Pancreas (tissue), 10 donors: ENCODE data around the gene TECRL. TPM values are rescaled to one million over a fixed set of nuclear protein-coding genes. Genes with fewer than 3 reads are reported as not detected.

ENCODE experiments used
- ATAC-seq, 4 donors: fragments of 200-7000 bp; cut with Tn5 transposase; one replicate each; pipeline versions ENCODE4 v1.8.0 to v1.9.1; 2020; ENCODE audit warnings: mild to moderate bottlenecking in 4 of 4, moderate library complexity in 4 of 4
- DNase-seq, 6 donors: peaks; one replicate each; pipeline ENCODE4 v3.0.0-alpha.2; 2020
- FAIRE-seq: peaks from 2 replicates; lab custom pipeline; 2012; peaks lifted over from hg19 to GRCh38; lab: Jason Lieb, UNC
- H3K27ac ChIP-seq, 4 donors: fragments of 200-600 bp; sonication (generic); 1 replicate in 3 of 4; 2 replicates in 1 of 4; pipeline versions ENCODE4 v1.5.0 to v1.8.0; 2020
- H3K27me3 ChIP-seq, 4 donors: fragments of 200-600 bp; one replicate each; pipeline ENCODE4 v1.8.0; 2021
- H3K36me3 ChIP-seq, 3 donors: fragments of 200-600 bp; sonication (generic) in 1 of 3; one replicate each; pipeline versions ENCODE4 v1.5.0 to v1.8.0; 2020 to 2021
- H3K4me1 ChIP-seq, 3 donors: fragments of 200-600 bp; one replicate each; pipeline ENCODE4 v1.8.0; 2021
- H3K4me3 ChIP-seq, 4 donors: fragments of 200-600 bp; sonication (generic) in 2 of 4; one replicate each; pipeline versions ENCODE4 v1.5.0 to v1.8.0; 2020 to 2021
- H3K9me3 ChIP-seq, 4 donors: fragments of 200-600 bp; one replicate each; pipeline ENCODE4 v1.8.0; 2021
- WGBS, 2 donors: extraction: QIAGEN DNeasy Blood & Tissue Kit; methylation state at CpG; one replicate each; pipeline ENCODE4 v1.1.7; 2013; 5-methylcytosine and 5-hydroxymethylcytosine counted together
- intact Hi-C, 3 donors: fragments of 100-400 bp; cut with DNase I; formaldehyde crosslinking; loops; one replicate each; pipeline versions ENCODE4 v1.11.1 to v1.14.2; 2022
- polyA plus RNA-seq, 2 donors: library from polyadenylated mRNA; stranded (reverse); fragments of 200-250 nt; gene quantifications; one replicate each; pipeline ENCODE4 v1.2.3, GENCODE V29; 2013
- total RNA-seq, 6 donors: library from RNA; stranded (reverse); fragmentation: NEBNext Ultra II Directional in 4 of 6; extraction: Animal tissue kit (Norgen Biotek cat#: 25700) in 4 of 6; gene quantifications; one replicate each; pipeline versions ENCODE4 v1.2.1 to v1.2.4, GENCODE V29; 2021 to 2023
- TF ChIP-seq, protein P1 (sequence below), 4 donors: fragments of 200-600 bp; sonication (generic) in 3 of 4; IDR thresholded peaks; one replicate each; pipeline versions ENCODE4 v1.5.0 to v1.8.0; 2021; ENCODE audit warnings: antibody characterized with exemption in 4 of 4
- donor health status: healthy with polysubstance abuse.
- donor health status: DM: no; HTN: no; CAD: no; lungs with moderate emphysema.
- donor health status: DM: no; HTN: no; CAD: no.
- donor health status: control.
- donor health status: control.
- donor health status: Bipolar disorder and iron deficiency.
- donor health status: DM: yes; HTN: yes; CAD: no.
- donor health status: DM: no; HTN: no; CAD: no.
- donor health status: DM: no; HTN: no; CAD: no.
- donor health status: DM: yes; HTN: yes; CAD: no.

Gene TECRL
- total and polyA plus RNA-seq, 8 donors: 0.02 to 0.39 (median 0.04) TPM; not detected in 5

- DNase-seq: no peak
- ATAC-seq: no peak
- Histone ChIP-seq H3K4me1 (no peaks in the 10 kb centered on the region), H3K36me3 (no peaks in the 10 kb centered on the region), H3K27me3 (no peaks in the 10 kb centered on the region), H3K4me3 (no peak overlapping the region), H3K27ac (no peak overlapping the region), H3K9me3 (no peaks in the 10 kb centered on the region)
- intact Hi-C loops: no loop called here
- FAIRE-seq: no peak
- WGBS, 2 donors: 84 to 88% methylated on average over 8 of the region's 8 CpGs
- TF ChIP-seq, protein P1, sequence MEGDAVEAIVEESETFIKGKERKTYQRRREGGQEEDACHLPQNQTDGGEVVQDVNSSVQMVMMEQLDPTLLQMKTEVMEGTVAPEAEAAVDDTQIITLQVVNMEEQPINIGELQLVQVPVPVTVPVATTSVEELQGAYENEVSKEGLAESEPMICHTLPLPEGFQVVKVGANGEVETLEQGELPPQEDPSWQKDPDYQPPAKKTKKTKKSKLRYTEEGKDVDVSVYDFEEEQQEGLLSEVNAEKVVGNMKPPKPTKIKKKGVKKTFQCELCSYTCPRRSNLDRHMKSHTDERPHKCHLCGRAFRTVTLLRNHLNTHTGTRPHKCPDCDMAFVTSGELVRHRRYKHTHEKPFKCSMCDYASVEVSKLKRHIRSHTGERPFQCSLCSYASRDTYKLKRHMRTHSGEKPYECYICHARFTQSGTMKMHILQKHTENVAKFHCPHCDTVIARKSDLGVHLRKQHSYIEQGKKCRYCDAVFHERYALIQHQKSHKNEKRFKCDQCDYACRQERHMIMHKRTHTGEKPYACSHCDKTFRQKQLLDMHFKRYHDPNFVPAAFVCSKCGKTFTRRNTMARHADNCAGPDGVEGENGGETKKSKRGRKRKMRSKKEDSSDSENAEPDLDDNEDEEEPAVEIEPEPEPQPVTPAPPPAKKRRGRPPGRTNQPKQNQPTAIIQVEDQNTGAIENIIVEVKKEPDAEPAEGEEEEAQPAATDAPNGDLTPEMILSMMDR (IDR thresholded peaks at IDR 0.05): no peak
These were observed 48.4 kb downstream of the TECRL start for GRCh38 chr4:64360664-64361398.

DNA sequence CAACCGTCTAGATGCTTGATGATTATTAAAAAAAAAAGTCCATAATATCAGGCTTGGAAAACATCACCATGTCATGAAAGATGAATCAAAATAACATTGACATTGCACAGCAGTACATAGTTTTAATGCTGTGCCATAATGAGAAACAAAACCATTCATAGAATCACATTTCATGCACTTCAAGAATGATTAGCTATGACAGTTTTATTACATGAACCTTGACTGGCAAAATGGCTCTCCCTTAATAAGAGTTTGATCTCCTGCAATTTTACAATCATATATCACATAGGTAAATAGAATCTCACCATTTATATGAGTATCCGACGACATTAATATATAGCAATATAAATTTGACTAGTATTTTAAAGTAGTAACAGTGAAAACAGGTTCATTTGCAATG, 49.8 kb downstream of the TECRL start:
- TF ChIP-seq, protein P1 (IDR thresholded peaks at IDR 0.05): no peak
- DNase-seq (no peak), FAIRE-seq (no peak), ATAC-seq (no peak)
- Histone ChIP-seq H3K4me3 (no peak overlapping the region), H3K9me3 (no peaks in the 10 kb centered on the region), H3K36me3 (no peaks in the 10 kb centered on the region), H3K27ac (no peak overlapping the region), H3K27me3 (no peaks in the 10 kb centered on the region), H3K4me1 (no peaks in the 10 kb centered on the region)
- intact Hi-C loops: no loop called here
- WGBS, 2 donors: 63 to 71% methylated on average over 3 of the region's 3 CpGs

DNA sequence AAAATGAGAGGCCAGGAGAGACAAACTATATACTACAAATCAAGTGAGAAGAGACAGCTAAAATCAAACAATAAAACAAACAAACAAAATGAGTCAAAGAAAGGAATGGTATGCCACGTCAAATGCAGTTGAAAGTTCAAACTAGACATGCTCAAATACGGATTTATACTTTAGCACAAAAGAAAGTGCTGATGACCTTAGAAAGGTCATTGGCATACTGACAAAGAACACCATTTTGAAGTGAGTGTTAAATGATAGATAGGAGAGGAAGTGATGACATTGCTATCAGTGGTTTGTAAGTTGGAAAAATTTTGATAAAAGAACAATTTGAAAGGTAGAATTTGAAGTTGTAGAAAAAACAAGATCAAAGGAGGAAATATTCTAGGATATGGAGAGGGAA, 55.3 kb downstream of the TECRL start:
- intact Hi-C loops: no loop called here
- TF ChIP-seq, protein P1 (IDR thresholded peaks at IDR 0.05): no peak
- ATAC-seq: no peak
- H3K4me1 ChIP-seq: no peaks in the 10 kb centered on the region
- H3K4me3 ChIP-seq: no peak overlapping the region
- no peaks in the 10 kb centered on the region for H3K9me3 ChIP-seq
- H3K27me3 ChIP-seq: no peaks in the 10 kb centered on the region
- H3K27ac ChIP-seq: no peak overlapping the region
- no peak for FAIRE-seq
- 41 to 44% methylated on average over 2 of the region's 2 CpGs for WGBS, 2 donors
- H3K36me3 ChIP-seq: no peaks in the 10 kb centered on the region
- DNase-seq: no peak

DNA sequence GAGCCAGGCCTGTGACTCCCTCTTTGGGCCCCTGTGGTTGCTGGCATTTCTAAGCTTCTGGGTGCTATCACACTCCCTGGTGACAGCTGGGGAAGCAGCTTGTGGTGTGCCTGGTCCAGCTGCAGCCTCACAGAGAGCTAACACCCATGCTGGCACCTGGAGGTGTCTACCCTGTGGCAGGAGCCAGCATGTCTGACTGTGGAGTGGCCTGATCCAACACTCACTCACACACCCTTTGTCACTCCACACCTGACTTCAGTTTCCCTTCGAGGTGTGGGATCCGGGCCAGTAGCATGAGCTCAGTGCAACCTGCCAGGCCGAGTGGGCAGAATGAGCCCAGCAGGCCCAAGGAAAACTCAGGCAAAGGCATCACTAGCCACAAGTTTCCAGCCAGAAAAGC, 67.5 kb downstream of the TECRL start:
- FAIRE-seq: no peak
- no peak for ATAC-seq
- no peaks in the 10 kb centered on the region for H3K4me1 ChIP-seq
- intact Hi-C loops: no loop called here
- TF ChIP-seq, protein P1 (IDR thresholded peaks at IDR 0.05): no peak
- no peaks in the 10 kb centered on the region for H3K27me3 ChIP-seq
- no peaks in the 10 kb centered on the region for H3K9me3 ChIP-seq
- H3K36me3 ChIP-seq: no peaks in the 10 kb centered on the region
- H3K27ac ChIP-seq: no peak overlapping the region
- no peak overlapping the region for H3K4me3 ChIP-seq
- WGBS, 2 donors: 24 to 29% methylated on average over 3 of the region's 3 CpGs
- peak in 1 of 6 donors; percentile 19 for DNase-seq
